ENCODE data around the gene ASCL4. TPM values are rescaled to one million over a fixed set of nuclear protein-coding genes. Genes with fewer than 3 reads are reported as not detected.

Gene ASCL4
- total RNA-seq, 1 donor = not detected

DNA sequence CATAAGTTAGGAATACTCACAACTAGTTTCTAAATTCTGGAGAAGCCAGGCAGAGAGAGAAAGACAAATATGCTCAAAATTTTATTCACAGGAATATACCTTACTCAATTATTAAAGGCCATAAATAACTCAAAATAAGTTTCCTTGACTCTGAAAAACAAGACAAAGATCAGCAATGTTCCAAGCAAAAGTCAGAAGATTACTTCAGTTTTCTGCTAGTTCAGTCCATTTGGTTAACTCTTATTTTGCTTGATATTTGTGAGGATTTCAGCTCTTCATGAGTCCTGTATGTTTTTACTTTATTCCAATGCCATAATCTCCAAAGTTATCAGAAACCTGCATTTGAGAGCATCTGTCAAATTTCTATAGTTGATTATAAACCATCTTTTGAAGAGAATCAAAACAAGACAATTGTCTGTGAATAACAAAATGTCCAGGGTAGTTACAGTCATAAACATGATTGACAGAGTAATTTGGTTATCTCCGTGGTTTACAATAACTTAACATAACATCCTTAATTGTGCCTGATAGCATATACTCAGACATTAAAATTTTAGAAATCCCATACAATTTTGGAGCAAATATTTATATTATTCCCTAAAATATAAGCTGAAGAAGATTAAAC, 17.1 kb downstream of the ASCL4 start:
- TF ChIP-seq CTCF (IDR thresholded peaks at IDR 0.05; ENCODE audit: extremely low read depth, low read depth, low read length) = no peak

DNA sequence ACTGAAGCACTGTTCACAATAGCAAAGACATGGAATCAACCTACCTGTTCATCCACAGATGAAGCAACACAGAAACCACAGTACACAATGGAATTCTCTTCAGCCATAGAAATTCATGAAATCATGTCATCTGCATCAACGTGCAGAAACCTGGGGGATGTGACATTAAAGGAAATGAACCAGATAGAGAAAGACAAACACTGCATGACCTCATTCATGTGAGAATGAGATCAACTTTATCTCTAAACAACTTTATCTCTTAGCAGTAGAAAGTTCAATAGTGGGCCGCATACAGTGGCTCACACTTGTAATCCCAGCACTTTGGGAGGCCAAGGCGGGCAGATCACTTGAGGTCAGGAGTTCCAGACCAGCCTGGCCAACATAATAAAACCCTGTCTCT, 19.9 kb downstream of the ASCL4 start:
- TF ChIP-seq CTCF (IDR thresholded peaks at IDR 0.05; ENCODE audit: extremely low read depth, low read depth, low read length) = no peak
- H2AFZ ChIP-seq (ENCODE audit: low read length) = no peak overlapping the region
- no peaks in the 10 kb centered on the region for H3K27me3 ChIP-seq (ENCODE audit: insufficient read depth, low read length)
- no peaks in the 10 kb centered on the region for H3K9me3 ChIP-seq (ENCODE audit: low read depth, low read length)
- H3K4me1 ChIP-seq (ENCODE audit: insufficient read depth, low read length) = no peaks in the 10 kb centered on the region
- H3K36me3 ChIP-seq (ENCODE audit: insufficient read depth, low read length) = no peaks in the 10 kb centered on the region
- no peak overlapping the region for H3K27ac ChIP-seq (ENCODE audit: low read depth, low read length)
- H4K20me1 ChIP-seq (ENCODE audit: insufficient read depth, low read length) = no peaks in the 10 kb centered on the region
- no peak overlapping the region for H3K4me3 ChIP-seq (ENCODE audit: insufficient read depth, low read length)
- H3K4me2 ChIP-seq (ENCODE audit: insufficient read depth, low read length) = no peak overlapping the region
- no peaks in the 10 kb centered on the region for H3K79me2 ChIP-seq (ENCODE audit: insufficient read depth, low read length)
- no peak for DNase-seq (ENCODE audit: insufficient read length, low spot score, missing footprints)

More for the DNA sequence above, 17.1 kb downstream of the ASCL4 start:
- Histone ChIP-seq H3K4me2 (ENCODE audit: insufficient read depth, low read length) (no peak overlapping the region), H4K20me1 (ENCODE audit: insufficient read depth, low read length) (no peaks in the 10 kb centered on the region), H2AFZ (ENCODE audit: low read length) (no peak overlapping the region), H3K4me3 (ENCODE audit: insufficient read depth, low read length) (no peak overlapping the region), H3K79me2 (ENCODE audit: insufficient read depth, low read length) (no peaks in the 10 kb centered on the region), H3K9me3 (ENCODE audit: low read depth, low read length) (no peaks in the 10 kb centered on the region), H3K27me3 (ENCODE audit: insufficient read depth, low read length) (peaks cover 4% of the 10 kb centered on the region), H3K36me3 (ENCODE audit: insufficient read depth, low read length) (no peaks in the 10 kb centered on the region), H3K27ac (ENCODE audit: low read depth, low read length) (no peak overlapping the region), H3K4me1 (ENCODE audit: insufficient read depth, low read length) (no peaks in the 10 kb centered on the region)
- no peak for DNase-seq (ENCODE audit: insufficient read length, low spot score, missing footprints)

- no peak for DNase-seq (ENCODE audit: insufficient read length, low spot score, missing footprints)
- Histone ChIP-seq H3K9me3 (ENCODE audit: low read depth, low read length) (no peaks in the 10 kb centered on the region), H3K36me3 (ENCODE audit: insufficient read depth, low read length) (no peaks in the 10 kb centered on the region), H3K4me1 (ENCODE audit: insufficient read depth, low read length) (no peaks in the 10 kb centered on the region), H3K4me2 (ENCODE audit: insufficient read depth, low read length) (no peak overlapping the region), H2AFZ (ENCODE audit: low read length) (no peak overlapping the region), H3K79me2 (ENCODE audit: insufficient read depth, low read length) (no peaks in the 10 kb centered on the region), H4K20me1 (ENCODE audit: insufficient read depth, low read length) (no peaks in the 10 kb centered on the region), H3K27ac (ENCODE audit: low read depth, low read length) (no peak overlapping the region), H3K27me3 (ENCODE audit: insufficient read depth, low read length) (no peaks in the 10 kb centered on the region), H3K4me3 (ENCODE audit: insufficient read depth, low read length) (no peak overlapping the region)
- TF ChIP-seq CTCF (IDR thresholded peaks at IDR 0.05; ENCODE audit: extremely low read depth, low read depth, low read length) = no peak
Measured at GRCh38 chr12:107798580-107798979, 24.1 kb downstream of the ASCL4 start.

DNA sequence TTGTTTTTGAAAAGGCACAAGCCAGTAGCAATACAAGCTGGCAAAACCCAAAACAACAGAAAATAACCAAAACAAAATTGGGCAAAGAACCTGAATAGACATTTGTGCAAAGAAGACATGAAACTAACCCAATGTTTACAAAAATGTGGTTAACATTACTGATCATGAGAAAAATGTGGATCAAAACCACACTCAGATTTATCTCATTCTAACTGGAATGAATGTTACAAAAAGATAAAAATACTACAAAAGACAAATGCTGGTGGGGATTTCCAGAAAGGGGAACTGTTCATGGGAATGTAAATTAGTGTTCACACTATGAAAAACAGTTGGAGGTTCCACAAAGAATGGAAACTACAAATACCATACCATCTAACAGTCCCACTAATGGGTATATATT, 26.6 kb downstream of the ASCL4 start:
- DNase-seq (ENCODE audit: insufficient read length, low spot score, missing footprints) = no peak
- H3K79me2 ChIP-seq (ENCODE audit: insufficient read depth, low read length) = no peaks in the 10 kb centered on the region
- H3K27me3 ChIP-seq (ENCODE audit: insufficient read depth, low read length) = no peaks in the 10 kb centered on the region
- no peak overlapping the region for H3K27ac ChIP-seq (ENCODE audit: low read depth, low read length)
- no peaks in the 10 kb centered on the region for H3K9me3 ChIP-seq (ENCODE audit: low read depth, low read length)
- no peak for TF ChIP-seq CTCF (IDR thresholded peaks at IDR 0.05; ENCODE audit: extremely low read depth, low read depth, low read length)
- H4K20me1 ChIP-seq (ENCODE audit: insufficient read depth, low read length) = no peaks in the 10 kb centered on the region
- no peak overlapping the region for H3K4me2 ChIP-seq (ENCODE audit: insufficient read depth, low read length)
- H3K36me3 ChIP-seq (ENCODE audit: insufficient read depth, low read length) = no peaks in the 10 kb centered on the region
- H3K4me3 ChIP-seq (ENCODE audit: insufficient read depth, low read length) = no peak overlapping the region
- H3K4me1 ChIP-seq (ENCODE audit: insufficient read depth, low read length) = no peaks in the 10 kb centered on the region
- H2AFZ ChIP-seq (ENCODE audit: low read length) = no peak overlapping the region

All from osteoblast (primary cell).